HG02884 (cell line): Measurements from ENCODE around the gene TOMT.
A peak's percentile ranks its signal among the peaks of the same experiment; 100 is the strongest.

Experiments
- ATAC-seq: cut with Tn5 transposase; IDR thresholded peaks from one replicate; pipeline ENCODE4 v1.9.1; 2021; ENCODE audit warnings: mild to moderate bottlenecking, moderate library complexity; ENCODE audit not compliant: unreplicated experiment

TOMT gene, protein sequence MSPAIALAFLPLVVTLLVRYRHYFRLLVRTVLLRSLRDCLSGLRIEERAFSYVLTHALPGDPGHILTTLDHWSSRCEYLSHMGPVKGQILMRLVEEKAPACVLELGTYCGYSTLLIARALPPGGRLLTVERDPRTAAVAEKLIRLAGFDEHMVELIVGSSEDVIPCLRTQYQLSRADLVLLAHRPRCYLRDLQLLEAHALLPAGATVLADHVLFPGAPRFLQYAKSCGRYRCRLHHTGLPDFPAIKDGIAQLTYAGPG

DNA sequence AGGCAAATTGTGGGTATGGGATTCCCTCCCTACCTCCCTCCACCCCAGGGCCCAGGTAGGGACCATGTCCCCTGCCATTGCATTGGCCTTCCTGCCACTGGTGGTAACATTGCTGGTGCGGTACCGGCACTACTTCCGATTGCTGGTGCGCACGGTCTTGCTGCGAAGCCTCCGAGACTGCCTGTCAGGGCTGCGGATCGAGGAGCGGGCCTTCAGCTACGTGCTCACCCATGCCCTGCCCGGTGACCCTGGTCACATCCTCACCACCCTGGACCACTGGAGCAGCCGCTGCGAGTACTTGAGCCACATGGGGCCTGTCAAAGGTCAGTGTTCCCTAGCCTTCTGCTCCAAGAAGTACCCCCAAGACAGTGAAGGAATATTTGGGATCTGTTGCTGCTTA, at the start of gene TOMT:
Gene TOMT (plus strand): TSS at position 37 of the 400 bp plus-strand sequence. CDS start 28 bp downstream, at position 65.
- ATAC-seq, result no peak

DNA sequence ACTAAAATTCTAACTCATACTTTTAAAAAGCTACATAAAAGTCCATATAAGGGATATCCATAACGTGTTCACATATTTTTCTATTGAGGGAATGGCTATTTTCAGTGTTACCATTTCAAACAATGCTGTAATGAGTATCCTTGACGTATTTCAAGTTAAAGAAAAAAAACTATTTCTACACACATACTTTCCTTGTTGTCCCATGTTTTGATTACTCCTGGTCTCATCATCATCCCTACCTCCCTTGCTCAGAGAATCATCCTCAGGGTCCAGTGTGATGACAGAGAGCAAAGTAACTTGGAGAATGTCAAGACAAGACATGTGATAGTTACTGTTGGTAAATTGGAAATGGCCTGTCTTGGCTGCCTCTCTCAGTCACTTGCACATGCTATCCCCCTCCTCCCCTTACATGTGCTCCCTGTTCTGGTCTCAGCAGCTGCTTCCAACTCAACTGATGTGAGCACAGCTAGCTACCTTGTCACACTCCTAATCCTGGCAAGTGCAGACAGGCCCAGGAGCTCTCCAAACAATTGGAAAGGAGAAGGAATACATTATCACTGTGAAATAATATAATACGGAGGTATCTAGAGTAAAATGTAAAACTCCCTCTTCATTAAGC, 47.2 kb upstream of the TOMT start:
- no peak for ATAC-seq

DNA sequence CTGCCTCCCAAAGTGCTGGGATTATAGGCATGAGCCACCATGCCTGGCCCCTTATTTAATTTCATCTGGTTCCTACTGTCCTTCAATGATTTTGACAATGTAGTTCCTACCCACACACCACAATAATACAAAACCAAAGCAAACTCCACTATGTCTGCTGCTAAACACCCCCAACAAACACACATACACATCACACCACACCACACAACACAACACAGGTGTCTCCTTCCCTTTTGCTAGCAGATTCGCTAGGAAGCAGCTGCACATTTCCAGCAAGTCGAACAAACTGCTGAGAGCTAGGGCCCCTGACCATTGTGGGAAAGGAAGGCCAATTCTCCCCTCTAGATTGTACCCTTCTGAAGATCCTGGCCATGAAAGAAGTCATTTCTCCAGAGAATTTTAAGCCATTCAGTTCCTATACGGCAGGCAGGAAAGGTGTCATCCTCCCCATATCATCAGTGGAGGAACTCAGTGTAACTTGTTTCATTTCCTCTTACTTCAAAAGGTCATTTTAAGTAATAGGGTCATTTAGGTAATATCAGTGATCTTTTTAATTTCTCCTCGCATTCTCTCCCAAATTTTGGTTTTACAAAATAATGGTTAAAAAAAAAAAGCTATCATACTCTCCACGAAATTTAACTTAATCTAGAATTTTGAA, 43.9 kb upstream of the TOMT start:
- no peak for ATAC-seq

DNA sequence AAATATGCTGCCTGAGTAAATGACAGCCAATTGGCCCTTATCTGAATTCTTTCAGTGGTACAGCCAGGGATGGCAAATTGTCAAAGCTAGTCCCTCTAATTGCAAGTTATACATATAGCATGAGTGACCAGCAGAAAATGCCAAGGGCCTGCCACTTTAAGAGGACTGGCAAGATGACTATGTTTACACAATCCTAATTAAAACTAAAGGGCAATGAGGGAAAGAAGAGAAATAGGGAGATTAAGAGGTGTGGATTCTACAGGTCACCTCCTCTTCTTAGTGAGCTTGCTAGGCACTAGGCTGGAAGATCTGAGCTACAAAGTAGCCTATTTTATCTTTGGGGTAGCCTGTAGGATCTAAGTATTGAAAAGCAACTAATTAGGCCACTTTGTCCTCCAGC, 38.9 kb upstream of the TOMT start:
- ATAC-seq, result no peak

DNA sequence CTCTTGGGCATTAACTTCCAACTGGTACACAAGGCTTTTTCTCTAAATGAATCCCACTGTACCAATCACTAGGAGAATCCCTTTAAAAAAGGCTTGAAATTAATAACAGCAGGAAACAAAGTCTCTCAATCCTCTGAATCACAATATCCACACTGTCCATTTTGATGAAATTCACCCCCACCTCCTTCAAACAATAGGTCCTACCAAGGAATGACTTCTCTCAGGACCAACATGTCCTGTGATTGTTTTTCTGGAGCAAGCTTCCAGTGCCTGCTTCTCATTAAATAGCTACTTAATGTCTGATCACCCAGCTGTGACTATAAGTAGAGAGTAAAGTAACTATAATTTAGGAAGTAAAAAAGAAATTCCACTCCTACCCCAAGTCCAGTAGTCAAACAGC, 38.5 kb upstream of the TOMT start:
- ATAC-seq, result no peak

DNA sequence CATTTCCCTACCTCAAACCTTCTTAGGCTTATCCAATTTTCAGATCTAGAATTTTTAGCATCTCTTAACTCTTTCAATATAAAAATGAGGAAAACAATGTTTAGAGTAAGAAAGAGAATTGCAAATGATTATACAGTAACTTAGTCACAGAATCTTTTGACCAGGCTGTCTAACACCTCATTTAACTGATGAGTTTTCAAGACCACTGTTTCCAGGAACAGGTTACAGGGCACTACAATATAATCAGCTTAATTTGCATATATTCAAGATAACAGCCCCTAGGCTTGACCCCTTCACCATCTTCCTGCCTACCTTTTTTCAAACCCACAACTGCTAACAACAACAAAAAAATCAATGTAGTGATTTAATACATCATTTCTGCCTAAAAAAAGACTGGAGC, 38.0 kb upstream of the TOMT start:
- no peak for ATAC-seq

DNA sequence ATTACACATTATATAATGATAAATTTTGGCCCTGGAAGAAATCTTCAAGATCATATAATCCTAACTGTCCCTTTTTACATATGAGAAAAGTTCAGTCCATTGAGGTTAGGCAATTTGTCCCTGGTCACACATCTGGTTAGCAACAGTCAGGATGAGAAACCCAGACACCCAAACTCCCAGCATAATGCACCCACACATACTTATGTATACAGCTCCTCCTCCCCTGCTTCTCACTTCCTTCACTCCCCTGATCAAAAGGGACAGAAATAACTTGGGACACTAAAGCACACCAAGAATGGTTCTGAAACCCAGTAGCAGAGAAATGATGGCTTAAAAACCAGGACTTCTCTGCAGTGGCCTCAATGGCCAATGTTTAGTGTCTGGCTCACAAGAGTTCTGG, 36.5 kb upstream of the TOMT start:
- ATAC-seq, result no peak

DNA sequence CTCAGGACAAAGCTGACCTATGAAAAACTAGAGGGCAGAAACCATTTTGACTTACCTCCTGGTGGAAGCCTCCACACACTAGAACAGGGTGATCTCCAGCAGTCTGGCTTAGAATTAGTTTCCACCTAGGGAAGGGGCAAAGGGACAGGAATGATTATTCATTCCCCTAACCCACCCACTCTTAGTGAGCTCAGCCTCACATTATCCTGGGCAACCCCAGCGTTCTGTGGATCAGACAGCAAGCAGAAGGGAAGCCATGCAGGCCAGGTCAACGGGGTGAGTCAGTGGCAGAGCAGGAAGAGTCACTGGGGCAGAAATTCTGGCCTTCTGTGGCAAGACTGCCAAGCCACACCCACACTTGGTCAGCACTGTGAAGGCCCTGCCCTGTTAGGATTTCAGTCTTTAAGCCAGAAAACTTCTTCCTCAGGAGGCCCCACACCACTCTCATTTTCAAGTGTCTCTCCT, 35.9 kb upstream of the TOMT start:
- ATAC-seq, result no peak

DNA sequence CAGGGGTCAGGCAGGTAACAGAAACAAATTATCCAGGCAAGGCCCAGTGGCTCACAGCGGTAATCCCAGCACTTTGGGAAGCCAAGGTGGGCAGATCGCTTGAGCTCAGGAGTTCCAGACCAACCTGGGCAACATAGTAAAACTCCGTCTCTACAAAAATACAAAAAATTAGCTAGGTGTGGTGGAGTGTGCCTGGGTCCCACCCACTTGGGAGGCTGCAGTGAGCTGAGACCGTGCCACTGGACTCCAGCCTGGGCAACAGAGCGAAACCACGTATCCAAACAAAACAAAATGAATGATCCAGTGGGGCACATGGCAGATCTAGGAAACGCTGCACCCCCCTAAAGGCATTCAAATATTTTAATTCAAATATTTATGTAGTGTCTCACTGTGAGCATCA, 35.2 kb upstream of the TOMT start:
- no peak for ATAC-seq

DNA sequence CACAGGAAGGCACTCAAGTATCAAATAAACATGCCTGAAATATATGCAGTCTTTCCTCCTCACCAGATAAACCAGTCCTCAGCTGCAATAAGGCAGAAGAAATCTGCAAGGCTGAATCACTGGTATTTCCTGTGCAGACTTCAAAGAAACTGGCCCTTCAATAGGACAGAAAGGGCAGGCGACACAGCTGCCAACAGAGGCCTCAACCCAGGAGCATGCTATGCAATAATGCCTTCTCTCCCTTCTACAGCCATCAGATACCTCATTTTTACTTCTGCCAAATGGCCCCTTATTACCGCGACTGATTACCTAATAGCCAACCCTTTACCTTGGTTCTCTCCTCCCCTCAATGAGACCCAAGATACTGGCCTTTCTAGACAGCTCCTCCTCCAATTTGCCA, 33.4 kb upstream of the TOMT start:
- ATAC-seq, result no peak

DNA sequence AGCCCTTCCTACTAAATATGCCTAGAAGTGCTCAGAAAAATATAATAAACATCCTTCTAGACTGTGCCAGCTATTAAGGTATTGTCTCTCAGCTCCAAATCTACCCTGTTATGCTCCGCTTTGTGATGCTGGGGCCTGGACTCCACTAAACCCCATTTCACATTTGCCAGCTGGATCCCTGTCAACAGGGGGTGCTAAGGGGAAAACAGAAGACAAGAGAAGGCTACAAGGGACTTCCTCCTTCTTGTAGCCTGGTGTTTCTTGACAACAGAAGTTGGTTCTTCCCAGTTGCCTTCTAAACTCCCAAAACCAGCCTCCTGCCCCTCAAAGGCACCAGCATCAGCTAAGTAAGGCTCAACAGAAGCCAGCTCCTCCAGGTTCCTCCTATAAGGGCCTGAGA, 30.6 kb upstream of the TOMT start:
- no peak for ATAC-seq

DNA sequence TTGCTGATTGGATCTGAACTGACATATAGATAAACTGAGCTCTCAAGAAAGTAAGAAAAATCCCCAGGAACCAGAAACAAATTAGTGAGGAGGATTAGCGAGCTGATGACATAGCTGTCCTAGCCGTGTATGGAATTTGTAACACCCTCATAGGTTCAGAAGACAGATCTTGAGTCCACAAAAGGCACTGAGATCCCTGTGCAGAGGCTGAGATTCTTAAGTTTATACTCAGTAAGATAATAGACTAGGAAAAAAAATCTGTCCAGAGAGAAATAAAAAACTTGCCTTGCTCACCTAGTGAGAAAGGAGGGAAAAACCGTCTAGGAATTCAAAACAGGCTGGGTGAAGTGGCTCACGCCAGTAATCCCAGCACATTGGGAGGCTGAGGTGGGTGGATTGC, 30.0 kb upstream of the TOMT start:
- no peak for ATAC-seq

DNA sequence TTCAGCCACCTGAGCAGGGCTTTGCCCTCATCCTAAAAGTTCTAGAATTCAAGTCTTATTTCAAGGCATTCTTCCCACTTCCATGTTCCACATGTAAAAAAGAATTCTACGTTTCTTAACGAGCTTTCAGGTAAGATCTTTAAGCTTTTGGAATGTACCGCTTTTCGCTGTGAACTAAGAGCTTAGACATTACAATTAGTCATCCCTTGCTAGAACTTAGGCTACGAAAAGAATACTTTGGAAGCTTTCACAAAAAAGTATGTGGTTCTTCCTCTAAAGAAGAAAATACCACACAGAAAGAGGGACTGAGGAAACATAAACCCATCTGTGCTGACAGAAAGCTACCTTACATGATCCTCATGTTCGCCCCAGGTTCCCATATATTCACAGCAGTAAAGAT, 27.2 kb upstream of the TOMT start:
- no peak for ATAC-seq

DNA sequence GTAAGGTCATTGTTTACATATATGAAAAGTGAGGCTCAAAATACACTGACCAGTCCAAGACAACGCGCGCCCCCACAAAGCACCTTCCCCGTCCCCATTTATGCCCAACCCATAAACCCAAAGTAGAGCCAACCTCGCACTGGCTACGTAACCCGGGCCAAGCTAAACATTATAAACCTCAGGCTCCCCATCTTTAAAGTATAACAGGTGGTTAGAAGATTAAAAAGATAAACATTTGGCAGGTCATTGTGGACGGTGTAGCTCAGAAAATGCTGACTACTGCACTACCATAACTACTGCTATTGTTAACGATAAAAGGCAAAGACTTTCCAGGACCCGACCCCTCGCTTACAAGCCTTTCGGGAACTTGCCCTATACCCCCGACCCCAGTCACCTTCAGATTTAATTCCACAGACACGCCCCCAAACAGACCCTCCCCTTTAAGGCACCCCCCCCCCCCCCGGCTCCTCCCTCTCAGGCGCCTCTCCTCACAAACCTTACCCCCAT, 25.9 kb upstream of the TOMT start:
- no peak for ATAC-seq

DNA sequence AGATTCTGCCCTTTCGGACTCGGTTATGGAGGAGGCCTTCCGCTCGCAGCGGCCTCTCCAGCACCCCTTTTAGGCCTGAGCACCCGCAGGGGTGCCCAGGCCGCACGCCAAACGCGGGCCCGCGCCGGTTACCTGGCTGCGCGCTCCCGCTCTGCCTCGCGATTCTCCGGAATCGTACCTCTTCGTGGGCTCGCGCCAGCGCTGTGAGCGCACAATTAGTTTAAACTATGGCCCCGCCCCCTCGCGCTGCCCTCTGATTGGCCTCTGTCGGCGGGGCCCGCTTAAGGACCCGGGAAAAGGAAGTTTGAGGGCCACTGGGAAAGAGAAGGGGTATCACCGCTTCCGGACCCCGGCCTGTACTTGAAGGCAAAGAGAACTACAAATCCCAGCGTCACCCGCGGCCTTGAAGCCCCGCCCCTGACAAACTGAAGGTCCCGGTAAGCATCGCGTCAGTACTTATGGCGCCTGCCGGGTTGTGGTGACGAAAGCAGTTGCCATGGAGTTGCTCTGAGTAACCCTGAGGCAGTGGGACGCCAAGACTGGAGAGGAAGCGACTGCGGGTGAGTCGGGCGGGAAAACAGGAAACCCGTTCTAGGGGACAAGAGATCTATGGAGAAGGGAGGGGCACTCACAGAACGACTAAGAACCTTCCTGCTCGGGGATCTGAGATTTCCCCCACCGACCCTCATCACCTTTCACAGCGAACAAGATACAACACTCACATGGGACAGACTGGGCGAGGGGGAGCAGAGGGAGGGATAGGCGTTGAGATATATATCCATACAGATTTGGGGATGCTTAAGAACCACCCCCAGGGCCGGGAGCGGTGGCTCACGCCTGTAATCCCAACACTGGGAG, 25.2 kb upstream of the TOMT start, which contains the start of the genes LRRC51 and NUMA1:
Gene LRRC51 (plus strand): TSS at position 525 of the 858 bp plus-strand sequence. CDS start 8,234 bp downstream, outside the sequence.
Gene NUMA1 (minus strand): TSS at position 217 of the 858 bp plus-strand sequence. CDS start 44,599 bp downstream, outside the sequence.
- peak; percentile 96 for ATAC-seq

DNA sequence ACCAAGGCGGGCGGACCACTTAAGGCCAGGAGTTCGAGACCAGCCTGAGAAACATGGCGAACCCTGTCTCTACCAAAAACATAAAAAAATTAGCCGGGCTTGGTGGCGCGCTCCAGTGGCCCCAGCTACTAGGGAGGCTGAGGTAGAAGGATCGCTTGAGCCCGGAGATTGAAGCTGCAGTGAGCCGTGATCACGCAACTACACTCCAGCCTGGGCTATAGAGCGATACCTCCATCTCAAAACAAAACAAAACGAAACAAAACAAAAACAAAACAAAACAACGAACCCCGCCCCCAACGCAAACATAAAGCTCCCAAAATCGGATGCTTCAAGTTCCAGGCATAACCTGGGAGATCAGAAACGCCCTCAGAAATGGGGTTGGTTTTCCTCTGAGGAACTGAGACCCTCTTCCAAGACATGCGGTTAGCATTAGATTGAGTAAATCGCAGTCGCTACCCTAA, 24.5 kb upstream of the TOMT start:
- ATAC-seq, result no peak

DNA sequence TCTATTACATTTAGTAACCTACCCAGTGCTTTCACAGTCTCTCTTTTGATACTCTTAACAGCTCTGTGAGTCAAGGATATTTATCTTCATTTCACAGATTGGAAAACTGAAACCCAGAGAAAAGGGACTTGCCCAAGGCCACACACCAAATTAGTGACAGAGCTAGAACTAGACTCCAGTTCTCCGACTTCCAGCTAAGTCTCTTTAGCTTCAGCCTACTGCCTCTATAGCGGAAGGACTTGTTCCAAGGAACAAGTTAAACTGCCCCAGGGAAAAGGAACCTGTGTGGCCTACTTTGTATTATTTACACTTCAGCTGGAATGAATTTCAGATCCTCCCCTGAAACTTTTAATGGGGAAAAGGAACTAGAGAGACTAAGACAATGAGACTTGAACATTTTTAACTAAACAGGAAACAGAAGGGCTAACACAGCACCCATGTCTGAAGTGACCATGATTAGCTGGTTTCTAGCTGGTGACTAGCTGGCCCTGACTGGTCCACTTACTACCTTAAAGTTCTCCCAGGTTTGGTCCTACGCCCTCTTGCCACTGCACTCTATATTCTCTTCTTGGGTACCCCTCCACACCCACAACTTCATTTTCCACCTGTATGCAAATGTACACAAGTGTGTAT, 23.8 kb upstream of the TOMT start:
- ATAC-seq, result no peak

DNA sequence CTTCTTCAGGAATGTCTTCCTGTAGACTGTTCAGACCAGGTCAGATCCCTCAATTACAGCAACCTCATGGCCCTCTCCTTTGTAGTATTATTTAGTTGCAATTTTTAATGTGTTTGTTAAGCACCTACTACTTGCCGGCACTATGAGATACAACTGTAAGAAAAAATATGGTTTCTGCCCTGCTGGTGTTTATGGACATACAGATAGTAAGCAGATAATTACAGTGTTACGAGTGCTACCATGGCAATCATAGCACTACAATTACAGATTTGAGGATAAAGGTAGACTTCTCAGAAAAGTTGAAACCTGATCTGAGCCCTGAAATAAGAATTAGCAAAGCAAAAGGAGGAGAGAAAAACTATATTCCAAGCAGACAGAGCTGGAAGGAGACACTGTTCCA, 22.3 kb upstream of the TOMT start:
- ATAC-seq, result no peak

DNA sequence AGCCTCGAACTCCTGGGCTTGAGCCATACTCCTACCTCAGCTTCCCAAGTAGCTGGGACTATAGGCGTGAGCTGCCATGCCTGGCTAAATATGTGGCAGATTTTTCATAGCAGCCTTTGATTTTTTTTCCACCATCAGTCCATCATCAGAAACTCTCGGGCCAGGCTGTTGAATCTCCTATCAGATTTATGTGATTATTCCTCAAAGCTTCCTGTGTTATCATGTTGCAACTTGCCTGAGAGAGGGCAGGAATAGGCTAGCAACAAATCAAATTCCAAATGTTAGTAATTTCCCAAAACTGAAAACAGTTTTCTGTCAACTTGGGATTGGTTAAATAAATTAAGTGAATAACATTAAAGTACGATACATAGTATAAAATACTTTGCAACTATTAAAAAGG, 21.6 kb upstream of the TOMT start:
- ATAC-seq, result no peak

DNA sequence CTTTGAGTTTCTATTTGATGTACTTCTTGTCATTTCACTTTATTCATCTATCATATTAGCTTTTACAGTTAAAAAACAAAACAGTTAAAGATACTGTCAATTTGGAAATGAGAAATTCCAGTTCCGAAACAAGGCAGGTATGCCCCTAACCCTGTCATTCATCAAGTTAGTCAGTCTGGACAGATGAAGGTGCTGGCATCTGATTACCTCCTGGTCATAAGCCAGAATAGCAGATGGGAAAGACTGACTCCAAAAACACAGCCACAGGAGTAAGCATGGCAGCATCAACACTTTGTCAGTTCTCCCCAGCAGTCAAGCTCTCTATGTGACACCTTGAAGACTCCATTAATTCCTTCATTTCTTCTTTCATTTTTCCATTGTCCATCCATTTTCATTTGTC, 20.8 kb upstream of the TOMT start:
- no peak for ATAC-seq
